ENCODE data around the gene PRR18.

Gene PRR18

DNA sequence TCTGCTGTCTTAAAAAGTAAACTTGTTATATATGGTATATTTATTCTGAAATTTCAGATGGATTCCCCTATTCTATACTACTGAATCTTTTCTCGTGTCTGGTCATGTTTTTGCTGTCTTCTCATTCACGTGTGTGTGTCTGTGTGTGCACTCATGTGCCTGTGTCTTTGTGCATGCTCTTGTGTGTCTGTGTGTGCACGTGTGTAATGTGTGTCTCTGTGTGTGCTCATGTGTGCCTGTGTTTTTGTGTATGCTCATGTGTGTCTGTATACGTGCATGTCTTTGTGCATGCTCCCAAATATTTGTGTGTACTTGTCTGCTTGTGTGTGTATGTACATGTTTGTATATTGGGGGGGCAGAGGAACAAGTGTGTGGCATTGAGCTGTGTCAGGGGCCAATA, 34.0 kb downstream of the PRR18 start:
- DNase-seq, result no peak

DNA sequence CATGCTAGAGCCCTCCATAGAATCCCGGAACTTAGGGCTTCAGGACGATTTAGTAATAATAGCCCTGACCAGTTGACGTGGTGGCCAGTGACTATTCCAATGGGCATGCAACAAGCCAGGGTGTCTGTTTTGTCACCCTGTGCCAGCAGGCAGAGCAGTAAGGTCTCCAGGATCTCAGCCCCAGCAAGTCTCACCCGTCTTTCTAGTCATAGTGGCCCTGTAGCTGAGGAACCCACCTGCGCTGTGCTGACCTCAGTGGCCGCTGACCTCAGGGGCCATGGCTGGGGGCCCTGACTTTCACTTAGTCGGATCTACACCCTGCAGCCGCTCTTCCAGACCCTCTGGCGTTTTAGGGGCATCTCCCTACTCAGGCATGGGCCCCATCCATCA, 36.8 kb downstream of the PRR18 start:
- no peak for DNase-seq

DNA sequence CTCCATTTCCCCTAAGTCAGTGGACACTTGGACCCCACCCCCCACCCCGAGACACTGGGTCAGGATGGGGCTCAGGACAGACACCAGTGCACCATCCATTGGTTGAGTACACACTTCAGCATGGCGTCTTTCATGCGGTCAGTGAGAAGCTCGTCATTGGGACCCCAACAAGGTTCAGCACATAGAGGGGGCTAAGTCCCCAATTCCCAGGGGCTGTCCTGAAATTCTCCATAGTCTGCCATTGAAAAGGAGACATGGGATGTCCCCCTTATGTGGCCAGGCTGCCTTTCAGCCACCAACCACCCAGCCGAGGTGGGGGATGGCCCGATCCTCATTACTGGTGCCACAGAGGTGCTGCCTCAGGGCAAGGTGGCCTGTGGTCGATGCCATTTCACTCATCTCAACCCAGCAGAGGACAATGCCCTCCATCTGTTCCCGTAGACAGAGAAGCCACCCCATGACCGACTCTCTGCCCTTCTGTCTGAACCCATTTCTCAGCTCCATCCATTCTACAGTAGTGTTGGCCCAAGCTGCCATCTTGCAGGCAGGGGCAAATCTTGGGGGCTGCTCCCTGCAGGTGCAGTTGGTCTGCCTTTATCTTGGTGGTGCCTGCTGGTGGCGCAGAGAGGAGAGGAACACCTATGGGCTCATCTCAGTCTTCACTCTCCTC, 37.4 kb downstream of the PRR18 start:
- DNase-seq, result no peak

DNA sequence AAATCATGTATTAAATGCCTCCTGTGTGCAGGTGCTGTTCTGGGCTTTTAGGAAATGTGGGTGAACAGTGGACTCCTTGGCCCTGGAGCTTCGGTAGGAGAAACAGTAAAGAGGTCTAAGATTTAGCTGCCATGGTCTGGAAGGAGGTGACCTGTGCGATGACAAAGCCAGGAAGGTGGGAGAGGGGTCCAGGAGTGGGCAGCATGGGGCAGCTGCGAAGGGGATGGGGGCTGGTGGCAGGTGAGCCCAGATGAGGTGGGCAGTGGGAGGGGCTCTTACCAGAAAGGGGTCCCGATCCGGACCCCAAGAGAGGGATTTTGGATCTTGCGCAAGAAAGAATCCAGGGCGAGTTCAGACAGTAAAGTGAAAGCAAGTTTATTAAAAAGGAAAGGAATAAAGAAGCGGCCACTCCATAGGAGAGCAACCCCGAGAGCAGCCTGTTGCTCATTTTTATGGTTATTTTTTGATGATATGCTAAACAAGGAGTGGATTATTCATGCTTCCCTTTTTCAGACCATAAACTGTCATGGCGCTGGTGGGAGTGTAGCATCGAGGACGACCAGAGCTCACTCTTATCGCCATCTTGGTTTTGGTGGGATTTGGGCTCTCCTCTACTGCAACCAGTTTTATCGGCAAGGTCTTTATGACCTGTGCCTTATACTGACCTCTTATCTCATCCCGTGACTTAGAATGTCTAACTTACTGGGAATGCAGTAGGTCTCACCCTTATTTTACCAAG, 38.7 kb downstream of the PRR18 start:
- no peak for DNase-seq

DNA sequence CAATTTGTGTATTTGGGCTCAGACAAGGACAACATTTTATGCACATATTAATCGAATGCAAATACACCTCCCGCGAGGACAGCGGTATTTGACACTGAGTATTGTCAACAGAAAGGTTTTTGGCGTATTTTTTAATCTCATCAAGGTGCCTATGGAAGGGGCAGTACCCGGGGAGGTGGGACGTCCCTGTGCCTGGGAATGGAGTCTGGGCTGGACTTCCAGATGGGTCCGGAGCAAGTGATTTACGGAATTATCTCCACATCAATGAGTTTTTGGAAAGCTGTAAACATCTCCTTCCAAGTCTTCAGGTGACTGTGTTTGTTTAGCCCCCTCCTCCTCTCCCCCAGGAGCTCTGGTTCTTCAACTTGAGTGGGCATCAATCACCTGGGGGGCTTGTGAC, 39.8 kb downstream of the PRR18 start:
- no peak for DNase-seq

DNA sequence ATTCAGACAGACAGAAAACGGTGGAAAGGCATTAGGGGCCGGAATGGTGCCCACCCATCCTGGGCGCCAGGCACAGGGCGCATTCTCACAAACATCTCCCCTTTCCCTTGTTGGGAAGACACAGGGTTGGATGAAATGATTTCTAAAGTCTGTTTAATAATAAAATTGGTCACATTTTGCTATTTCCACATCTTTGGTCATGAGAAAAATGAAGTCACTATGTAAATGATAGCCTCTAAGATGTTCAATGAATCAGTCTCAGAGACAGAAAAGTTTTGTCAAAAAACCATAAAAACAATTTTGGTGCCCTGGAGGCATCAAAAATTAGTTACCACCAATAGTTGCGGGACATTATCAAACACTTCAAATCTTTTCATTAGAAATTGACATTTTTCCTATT, 40.7 kb downstream of the PRR18 start:
- DNase-seq, result no peak

DNA sequence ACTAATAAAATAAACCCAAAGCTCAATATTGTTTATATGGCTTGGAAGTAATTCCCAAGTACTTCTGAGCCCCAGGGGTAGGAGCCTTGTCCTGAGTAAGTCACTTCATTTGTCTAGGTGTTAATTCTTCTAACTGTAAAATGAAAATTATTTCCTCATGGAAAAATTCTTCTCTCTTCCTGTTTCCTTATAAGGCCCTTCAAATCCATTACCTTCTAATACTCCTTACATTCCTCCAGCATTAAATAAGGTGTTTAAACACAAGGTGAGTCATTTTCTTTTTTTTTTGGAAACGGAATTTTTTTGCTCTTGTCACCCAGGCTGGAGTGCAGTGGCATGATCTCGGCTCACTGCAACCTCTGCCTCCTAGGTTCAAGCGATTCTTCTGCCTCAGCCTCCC, 41.9 kb downstream of the PRR18 start:
- DNase-seq, result no peak

DNA sequence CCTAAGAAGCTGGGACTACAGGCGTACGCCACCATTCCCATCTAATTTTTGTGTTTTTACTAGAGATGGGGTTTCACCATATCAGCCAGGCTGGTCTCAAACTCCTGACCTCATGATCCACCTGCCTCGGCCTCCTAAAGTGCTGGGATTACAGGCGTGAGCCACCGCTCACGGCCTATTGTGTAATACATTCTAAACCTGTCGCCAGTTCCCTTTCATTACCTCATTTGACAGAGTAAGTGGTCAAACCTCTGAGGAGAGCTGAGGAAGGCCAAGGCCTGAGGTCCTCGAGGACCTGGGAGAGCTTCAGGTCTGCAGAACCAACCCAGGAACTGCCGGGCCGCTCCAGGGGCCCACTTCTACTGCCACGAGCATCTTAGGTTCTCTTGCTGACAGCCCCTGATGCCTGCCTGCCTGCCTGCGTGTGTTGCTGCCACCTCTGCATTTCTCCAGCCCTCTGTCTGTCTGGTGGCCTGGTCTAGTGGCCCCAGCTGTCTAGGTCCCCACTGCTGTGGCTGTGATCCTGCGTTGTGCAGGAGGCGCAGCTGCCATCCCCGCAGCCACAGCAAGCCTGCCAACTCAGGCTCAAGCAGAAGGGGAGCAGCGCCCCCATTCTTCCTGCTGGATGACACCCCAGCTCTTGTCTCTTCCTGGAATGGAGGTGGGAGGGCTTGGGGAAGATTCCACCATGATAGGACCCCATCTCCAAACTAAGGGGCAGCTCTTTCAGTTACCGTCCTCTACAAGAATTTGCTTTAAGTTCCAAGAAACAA, 45.3 kb downstream of the PRR18 start:
- no peak for DNase-seq

DNA sequence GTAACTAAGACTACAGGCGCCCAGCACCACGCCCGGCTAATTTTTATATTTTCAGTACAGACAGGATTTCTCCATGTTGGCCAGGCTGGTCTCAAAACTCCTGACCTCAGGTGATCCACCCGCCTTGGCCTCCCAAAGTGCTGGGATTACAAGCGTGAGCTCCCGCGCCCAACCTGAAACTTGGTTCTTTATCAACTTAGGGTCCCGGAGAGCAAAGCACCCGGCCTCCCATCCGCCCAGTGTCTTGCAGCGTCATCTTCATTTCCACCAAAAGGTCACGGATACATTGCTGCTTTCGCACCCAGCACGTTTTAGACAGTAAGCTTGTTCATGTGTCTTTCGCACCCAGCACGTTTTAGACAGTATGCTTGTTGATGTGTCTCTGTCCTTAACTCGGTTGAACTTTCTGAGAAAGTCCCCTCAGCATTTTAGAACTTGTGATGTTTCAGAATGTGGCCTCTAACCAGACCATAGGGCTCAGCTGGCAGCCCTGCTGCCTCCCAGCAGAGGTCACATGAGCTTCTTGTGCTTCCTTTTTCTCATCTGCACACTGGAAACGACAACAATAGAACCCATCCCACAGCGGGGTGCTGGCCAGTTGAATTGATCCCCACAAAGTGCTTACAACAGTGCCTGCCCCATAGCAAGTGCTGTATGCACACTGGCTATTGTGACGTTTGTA, 48.8 kb downstream of the PRR18 start:
- no peak for DNase-seq

DNA sequence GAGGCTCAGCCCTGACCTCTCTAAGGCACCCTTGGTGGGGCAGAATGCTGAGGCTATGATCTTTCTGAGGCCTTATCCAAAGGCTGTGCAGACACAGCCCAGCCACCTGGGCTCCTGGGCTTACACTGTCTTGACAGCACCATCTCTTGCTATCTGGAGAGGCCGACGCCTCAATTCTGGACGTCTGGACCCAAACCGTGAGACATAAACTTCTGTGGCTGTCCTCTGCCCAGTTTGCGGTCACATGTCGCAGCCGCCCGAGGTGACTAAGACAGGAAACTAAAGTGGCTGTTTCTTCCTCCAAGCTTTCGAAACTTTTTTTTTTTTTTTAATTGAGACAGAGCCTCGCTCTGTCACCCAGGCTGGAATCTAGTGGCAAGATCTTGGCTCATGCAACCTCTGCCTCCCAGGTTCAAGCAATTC, 49.3 kb downstream of the PRR18 start:
- DNase-seq, result no peak

DNA sequence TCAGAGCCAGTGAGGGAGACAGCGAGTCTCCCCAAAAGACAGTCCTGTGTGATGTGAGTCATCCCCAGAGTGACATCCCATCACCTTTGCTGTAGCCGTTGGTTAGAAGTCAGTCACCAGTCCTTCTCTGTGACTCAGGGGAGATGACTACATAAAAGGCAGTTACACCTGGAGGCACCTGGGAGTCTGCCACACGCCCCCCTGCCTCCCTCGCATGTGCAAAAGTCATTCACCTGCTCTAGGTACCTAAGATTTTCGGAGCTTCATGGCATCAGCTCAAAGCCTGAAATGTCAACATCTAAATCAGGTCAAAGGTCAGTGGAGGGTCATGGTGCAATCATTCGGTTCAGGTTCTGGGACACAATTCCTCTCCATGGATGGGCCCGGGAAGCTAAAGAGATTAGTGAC, 50.3 kb downstream of the PRR18 start:
- DNase-seq, result no peak
